Gastrocnemius medialis (tissue), 4 donors: ENCODE results near the gene WDR20.

Experiments
- CTCF ChIP-seq, 5 experiments: fragments of 450-650 bp in 3 of 5; fragments of 200-600 bp in 2 of 5; sonication (generic) in 2 of 5; IDR thresholded peaks in 4 of 5; conservative IDR thresholded peaks in 1 of 5; 1 replicate in 4 of 5; 2 replicates in 1 of 5; pipeline ENCODE4 v1.5.1; 2016 to 2019; ENCODE audit warnings: antibody characterized with exemption in 5 of 5, mild to moderate bottlenecking in 3 of 5, moderate library complexity in 3 of 5
- POLR2A ChIP-seq, 2 donors: fragments of 450-650 bp; IDR thresholded peaks; one replicate each; pipeline ENCODE4 v1.6.1; 2017; ENCODE audit warnings: antibody characterized with exemption in 2 of 2, mild to moderate bottlenecking in 2 of 2, moderate library complexity in 2 of 2

GRCh38 chr14:102203382-102203781, 63.7 kb downstream of the WDR20 start:
- TF ChIP-seq CTCF (IDR thresholded peaks at IDR 0.05 in 4 of 5, conservative IDR thresholded peaks at IDR 0.05 in 1 of 5) = no peak
- no peak for TF ChIP-seq POLR2A (IDR thresholded peaks at IDR 0.05)
